Right lung (tissue), 5 donors: ENCODE data around the gene CCR9. TPM values are rescaled to one million over a fixed set of nuclear protein-coding genes. Genes with fewer than 3 reads are reported as not detected.

Experiments used
- DNase-seq, 2 donors: peaks; one replicate each; pipeline ENCODE4 v3.0.0-alpha.2; 2013
- polyA plus RNA-seq, 5 donors: library from polyadenylated mRNA; unstranded; fragments of 120-200 nt; gene quantifications; one replicate each; pipeline versions ENCODE4 v1.2.1 to v1.2.3, GENCODE V29; 2013; ENCODE audit warnings: inconsistent platforms in 1 of 5, low replicate concordance in 1 of 5; ENCODE audit not compliant: insufficient read length in 5 of 5, insufficient read depth in 1 of 5

The CCR9 gene
- polyA plus RNA-seq, 5 donors: 0.10 to 0.12 (median 0.11) TPM; not detected in 2

DNA sequence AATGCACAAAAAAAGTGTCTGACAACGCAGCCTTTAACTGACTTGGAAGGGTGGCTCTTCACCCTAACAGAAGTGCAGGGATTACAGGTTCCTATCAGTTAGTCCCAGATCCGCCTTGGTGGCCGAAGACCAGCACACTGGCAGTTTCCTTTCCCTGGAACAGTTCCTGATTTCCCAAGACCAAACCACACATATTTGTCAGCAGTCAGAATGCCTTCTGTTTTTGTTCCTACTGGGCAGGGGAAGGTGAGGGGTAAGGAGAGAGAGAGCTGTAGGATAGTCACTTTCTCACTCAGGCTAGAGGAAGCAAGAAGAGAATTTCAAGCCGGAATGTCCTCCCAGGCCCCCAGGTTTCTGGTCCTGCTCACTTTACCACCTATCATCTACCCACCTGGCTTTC lies 66.1 kb downstream of the CCR9 start:
- DNase-seq: no peak

Other genes with a start within 250 kb of the CCR9 start
- gene SACM1L, start 197.1 kb upstream of the CCR9 start, polyA plus RNA-seq: 10 to 100 TPM; 63.5 to 94.5 (median 84.3) TPM
- gene SLC6A20, start 90.0 kb upstream of the CCR9 start, polyA plus RNA-seq: 1 to 10 TPM in 4 of 5 donors, under 1 TPM in 1; 0.60 to 2.1 (median 1.4) TPM
- gene LZTFL1, start 44.4 kb upstream of the CCR9 start, polyA plus RNA-seq: 10 to 100 TPM; 39.1 to 69.8 (median 58.7) TPM
- 1 to 10 TPM in 3 of 5 donors, under 1 TPM in 2; 0.40 to 1.4 (median 1.0) TPM for gene CXCR6, start 56.9 kb downstream of the CCR9 start, polyA plus RNA-seq
- 10 to 100 TPM; 18.2 to 21.5 (median 19.6) TPM for gene FYCO1, start 109.3 kb downstream of the CCR9 start, polyA plus RNA-seq
- under 1 TPM; 0.15 to 0.88 (median 0.42) TPM for gene XCR1, start 140.9 kb downstream of the CCR9 start, polyA plus RNA-seq